ENCODE results near the gene ABLIM1.

- TF ChIP-seq POLR2AphosphoS5 (IDR thresholded peaks at IDR 0.05) (no peak), POLR2A (IDR thresholded peaks at IDR 0.05) (no peak), CTCF (IDR thresholded peaks at IDR 0.05) (peak in 1 of 7 experiments; percentile 35), EP300 (IDR thresholded peaks at IDR 0.05) (no peak)
Measured at GRCh38 chr10:114458955-114459354, 199.1 kb downstream of the ABLIM1 start.
